GM12878 (cell line): ENCODE measurements around the gene DNAJC7. TPM values are rescaled to one million over a fixed set of nuclear protein-coding genes. Genes with fewer than 3 reads are reported as not detected.

Experiments used
- ATAC-seq: fragments of 200-7000 bp; cut with Tn5 transposase; 3 replicates; pipeline ENCODE4 v1.9.1; 2020; ENCODE audit warnings: mild to moderate bottlenecking, moderate library complexity
- BruUV-seq: library from RNA; stranded (reverse); fragments of 400-500 nt; replicated peaks from 2 replicates; lab custom pipeline; 2021; lab: Mats Ljungman, UMichigan
- CTCF ChIA-PET: fragments of 300-600 bp; sonication (Branson Sonifier 250); formaldehyde crosslinking; extraction: SDS; loops from one replicate; lab custom pipeline; 2021; ENCODE audit warnings: inconsistent platforms; lab: Yijun Ruan, JAX
- POLR2A ChIA-PET: fragments of 350-600 bp; formaldehyde crosslinking; extraction: SDS; loops from one replicate; lab custom pipeline; 2021; ENCODE audit warnings: inconsistent platforms; lab: Charles Lee
- RAD21 ChIA-PET: fragments of 300-600 bp; sonication (Branson Sonifier 250); formaldehyde crosslinking; loops from one replicate; lab custom pipeline; 2023; ENCODE audit warnings: antibody characterized with exemption; ENCODE audit not compliant: unreplicated experiment; lab: Charles Lee
- SMC1A ChIA-PET: fragments of 300-600 bp; sonication (Branson Sonifier 250); formaldehyde crosslinking; loops from one replicate; lab custom pipeline; 2023; ENCODE audit not compliant: unreplicated experiment, uncharacterized antibody; lab: Charles Lee
- DNase-seq: peaks from one replicate; pipeline ENCODE4 v3.0.0-alpha.2; 2011; ENCODE audit warnings: low read depth, low spot score
- FAIRE-seq: peaks from 3 replicates; lab custom pipeline; 2011; peaks lifted over from hg19 to GRCh38; lab: Jason Lieb, UNC
- H2AFZ ChIP-seq: 2 replicates; pipeline ENCODE4 v1.6.0; 2011; ENCODE audit warnings: low read depth, low read length, control low read depth; ENCODE audit not compliant: control insufficient read depth
- H3K27ac ChIP-seq: 2 replicates; pipeline ENCODE4 v1.5.1; 2011; ENCODE audit warnings: control low read depth; ENCODE audit not compliant: control insufficient read depth, insufficient read depth
- H3K27me3 ChIP-seq, 2 experiments: replicated peaks in 1 of 2; 2 replicates each; pipeline versions ENCODE4 v1.6.0 to v1.6.1; 2011; ENCODE audit warnings: low read length in 1 of 2; ENCODE audit not compliant: control insufficient read depth in 2 of 2, insufficient read depth in 2 of 2
- H3K36me3 ChIP-seq, 2 experiments: 2 replicates each; pipeline ENCODE4 v1.5.1; 2011; ENCODE audit warnings: low read length in 1 of 2; ENCODE audit not compliant: control insufficient read depth in 2 of 2, insufficient read depth in 2 of 2
- H3K4me1 ChIP-seq: 2 replicates; pipeline ENCODE4 v1.6.1; 2011; ENCODE audit warnings: mild to moderate bottlenecking, low read length, moderate library complexity, mixed read lengths; ENCODE audit not compliant: control insufficient read depth, insufficient read depth
- H3K4me2 ChIP-seq: 2 replicates; pipeline ENCODE4 v1.6.0; 2011; ENCODE audit warnings: control low read depth; ENCODE audit not compliant: control insufficient read depth, insufficient read depth
- H3K4me3 ChIP-seq: fragments of 200-600 bp; sonication (generic); 2 replicates; pipeline ENCODE4 v1.5.1; 2016
- H3K79me2 ChIP-seq: 2 replicates; pipeline ENCODE4 v1.6.0; 2011; ENCODE audit warnings: low read length; ENCODE audit not compliant: control insufficient read depth, insufficient read depth
- H3K9ac ChIP-seq: 2 replicates; pipeline ENCODE4 v1.8.0; 2011; ENCODE audit warnings: low read length, control low read depth, mixed read lengths; ENCODE audit not compliant: control insufficient read depth, insufficient read depth
- H3K9me3 ChIP-seq: replicated peaks from 3 replicates; pipeline ENCODE4 v1.5.1; 2011; ENCODE audit warnings: mild to moderate bottlenecking, low read length; ENCODE audit not compliant: control insufficient read depth, insufficient read depth
- H4K20me1 ChIP-seq: 2 replicates; pipeline ENCODE4 v1.6.0; 2011; ENCODE audit not compliant: control insufficient read depth, insufficient read depth
- EZH2 ChIP-seq: IDR thresholded peaks from 2 replicates; pipeline ENCODE4 v1.6.1; 2012; ENCODE audit warnings: low read depth, mild to moderate bottlenecking, control low read depth, inconsistent platforms, low read length, borderline replicate concordance; ENCODE audit not compliant: control insufficient read depth
- GABPA ChIP-seq: IDR thresholded peaks from 2 replicates; pipeline ENCODE4 v1.6.1; 2014; ENCODE audit warnings: antibody characterized with exemption, low read depth, mild to moderate bottlenecking, inconsistent platforms
- MLLT1 ChIP-seq: fragments of 450-650 bp; IDR thresholded peaks from 2 replicates; pipeline ENCODE4 v1.6.1; 2016; ENCODE audit warnings: mild to moderate bottlenecking
- MTA3 ChIP-seq: IDR thresholded peaks from 2 replicates; pipeline ENCODE4 v1.6.1; 2012; ENCODE audit warnings: low read length, inconsistent platforms, borderline replicate concordance
- PML ChIP-seq: IDR thresholded peaks from 2 replicates; pipeline ENCODE4 v1.6.1; 2012; ENCODE audit warnings: low read length, inconsistent platforms
- POLR2A ChIP-seq: IDR thresholded peaks from 2 replicates; pipeline ENCODE4 v1.6.1; 2011; ENCODE audit warnings: low read depth, mild to moderate bottlenecking, low read length
- RFX5 ChIP-seq: IDR thresholded peaks from 2 replicates; pipeline ENCODE4 v1.6.1; 2011; ENCODE audit warnings: low read depth, low read length, improper control_type of control experiment
- ZNF207 ChIP-seq: fragments of 450-650 bp; IDR thresholded peaks from 2 replicates; pipeline ENCODE4 v1.6.1; 2014; ENCODE audit warnings: antibody characterized with exemption, mild to moderate bottlenecking, borderline replicate concordance
- WGBS: methylation state at CpG from one replicate; pipeline ENCODE4 v1.1.6; 2016; ENCODE audit warnings: low lambda C conversion rate; ENCODE audit not compliant: insufficient replicate concordance, insufficient coverage; ENCODE audit errors: missing lambda C conversion rate; 5-methylcytosine and 5-hydroxymethylcytosine counted together
- in situ Hi-C: fragments of 300-500 bp; cut with MboI; formaldehyde crosslinking; loops from 9 replicates; pipeline ENCODE4 v1.14.3; 2018; ENCODE audit warnings: mixed read lengths
- intact Hi-C: fragments of 100-400 bp; cut with micrococcal nuclease; formaldehyde crosslinking; loops from one replicate; pipeline ENCODE4 v1.14.2; 2022; ENCODE audit not compliant: unreplicated experiment
- polyA plus RNA-seq, 11 experiments: library from polyadenylated mRNA; depleted of rRNA in 4 of 11; unstranded in 6 of 11; stranded (reverse) in 5 of 11; fragments of >200 nt; fragmentation: Nextera tagmentation in 4 of 11; fragmentation: Illumina TruSeq in 1 of 11; extraction: Ambion mirVana in 4 of 11; extraction: Trizol in 1 of 11; gene quantifications; 1 replicate in 1 of 11; 2 replicates in 10 of 11; pipeline versions ENCODE4 v1.2.1 to v1.2.3, GENCODE V29; 2011 to 2016; ENCODE audit warnings: inconsistent platforms in 2 of 11, missing spikeins in 2 of 11, low read depth in 1 of 11
- total RNA-seq, 4 experiments: library from RNA; depleted of rRNA in 3 of 4; stranded (reverse); fragments of >200 nt in 3 of 4; fragmentation: Illumina TruSeq in 1 of 4; extraction: Trizol in 1 of 4; gene quantifications; 2 replicates each; pipeline versions ENCODE4 v1.2.1 to v1.2.3, GENCODE V29; 2013 to 2021

Gene DNAJC7
- total and polyA plus RNA-seq, 10 of the 15 experiments (the other 5 are each of a cell fraction or from before 2014, with no cell fraction given): 60.1 to 173 (median 94.9) TPM

GRCh38 chr17:41968676-41969075 lies 48.6 kb downstream of the DNAJC7 start (continued):
- TF ChIP-seq EZH2 (no peak), MLLT1 (no peak), RFX5 (no peak), PML (0 out of 2 replicates have a peak, but pooled peaks have one; percentile 32), POLR2A (peak; percentile 18; the same call in 1 of the 2 replicates), MTA3 (0 out of 2 replicates have a peak, but pooled peaks have one; percentile 32), ZNF207 (no peak)

- H2AFZ ChIP-seq: no peak overlapping the region
- DNase-seq (no peak), FAIRE-seq (no peak), ATAC-seq (no peak)
- ChIA-PET POLR2A (interaction anchor here (0.5 to 2.8 kb wide), 4 partner anchors 8 to 145 kb away, joined by 3 to 17 read pairs (median 6); partner anchors contain the start of genes DHX58 and DNAJC7), CTCF (interaction anchor here (1.1 to 9.4 kb wide), 4 partner anchors 8 to 213 kb away, joined by 4 to 85 read pairs (median 12); partner anchors contain the start of genes DNAJC7, KCNH4 and NKIRAS2), RAD21 (interaction anchor here (2.8 kb wide), 1 partner anchor 8 kb away, joined by 16 read pairs; no protein-coding TSS in a partner anchor), SMC1A (interaction anchor here (1.4 to 6.1 kb wide), 3 partner anchors 9 to 50 kb away, joined by 4 to 19 read pairs (median 4); partner anchors contain the start of gene DNAJC7)
- peaks cover 5 to 14% of the 10 kb centered on the region in 2 experiments; a peak in 3 of 4 replicates for H3K36me3 ChIP-seq
- peak overlapping the region; percentile 79 for H3K4me3 ChIP-seq
- in situ Hi-C loops: no loop called here
- intact Hi-C loops: loop anchor here (2.0 to 5.0 kb wide), 2 partner anchors 49 to 214 kb away; partner anchors contain the start of genes DNAJC7 and KCNH4
- no peaks in the 10 kb centered on the region for H4K20me1 ChIP-seq
- peaks cover 11% of the 10 kb centered on the region for H3K4me1 ChIP-seq
- no peaks in the 10 kb centered on the region for H3K9me3 ChIP-seq
- peak overlapping the region; percentile 87; the same call in 1 of the 2 replicates for H3K27ac ChIP-seq
- peak overlapping the region; percentile 94 for H3K4me2 ChIP-seq
- no peaks in the 10 kb centered on the region for H3K27me3 ChIP-seq
- H3K9ac ChIP-seq: peak overlapping the region; percentile 88; the same call in 1 of the 2 replicates
- no peak for TF ChIP-seq GABPA
- TF ChIP-seq POLR2A: 0 out of 2 replicates have a peak, but pooled peaks have one; percentile 44
- H3K79me2 ChIP-seq: peaks cover 23% of the 10 kb centered on the region
- whole genome bisulfite sequencing: 95% methylated on average over 37 of the region's 37 CpGs
- no TSS peak for BruUV-seq
Measured at GRCh38 chr17:41967921-41968578, 49.2 kb downstream of the DNAJC7 start.
